Chondrocyte (in vitro differentiated cells): Measurements from ENCODE around the gene RET. TPM values are rescaled to one million over a fixed set of nuclear protein-coding genes. Genes with fewer than 3 reads are reported as not detected.

Experiments used
- DNase-seq: peaks from one replicate; pipeline ENCODE4 v3.0.0; 2021; ENCODE audit warnings: mixed read lengths, low spot score
- H3K27ac Mint-ChIP-seq: one replicate; pipeline ENCODE4 v1.8.0; 2021; ENCODE audit warnings: mild to moderate bottlenecking, moderate library complexity, mixed read lengths; ENCODE audit not compliant: unreplicated experiment
- H3K27me3 Mint-ChIP-seq: 2 replicates; pipeline ENCODE4 v1.8.0; 2021; ENCODE audit warnings: low read depth, mixed read lengths
- H3K36me3 Mint-ChIP-seq: 2 replicates; pipeline ENCODE4 v1.8.0; 2021; ENCODE audit warnings: low read depth, mixed read lengths
- H3K4me1 Mint-ChIP-seq: 2 replicates; pipeline ENCODE4 v1.8.0; 2021; ENCODE audit warnings: low read depth, mild to moderate bottlenecking, mixed read lengths
- H3K4me3 Mint-ChIP-seq: one replicate; pipeline ENCODE4 v1.8.0; 2021; ENCODE audit warnings: mild to moderate bottlenecking, moderate library complexity, mixed read lengths; ENCODE audit not compliant: unreplicated experiment
- H3K9me3 Mint-ChIP-seq: 2 replicates; pipeline ENCODE4 v1.8.0; 2021; ENCODE audit warnings: low read depth, mixed read lengths
- total RNA-seq: library from RNA; stranded (reverse); gene quantifications from 3 replicates; pipeline ENCODE4 v1.2.1, GENCODE V29; 2021
- TF ChIP-seq, protein P1 (sequence below): fragments of 200-600 bp; sonication (generic); IDR thresholded peaks from 2 replicates; pipeline ENCODE4 v1.5.0; 2021; ENCODE audit warnings: antibody characterized with exemption, mild to moderate bottlenecking, moderate library complexity

The RET gene
- total RNA-seq, 1 donor from 2014 or later: 0.12 TPM

DNA sequence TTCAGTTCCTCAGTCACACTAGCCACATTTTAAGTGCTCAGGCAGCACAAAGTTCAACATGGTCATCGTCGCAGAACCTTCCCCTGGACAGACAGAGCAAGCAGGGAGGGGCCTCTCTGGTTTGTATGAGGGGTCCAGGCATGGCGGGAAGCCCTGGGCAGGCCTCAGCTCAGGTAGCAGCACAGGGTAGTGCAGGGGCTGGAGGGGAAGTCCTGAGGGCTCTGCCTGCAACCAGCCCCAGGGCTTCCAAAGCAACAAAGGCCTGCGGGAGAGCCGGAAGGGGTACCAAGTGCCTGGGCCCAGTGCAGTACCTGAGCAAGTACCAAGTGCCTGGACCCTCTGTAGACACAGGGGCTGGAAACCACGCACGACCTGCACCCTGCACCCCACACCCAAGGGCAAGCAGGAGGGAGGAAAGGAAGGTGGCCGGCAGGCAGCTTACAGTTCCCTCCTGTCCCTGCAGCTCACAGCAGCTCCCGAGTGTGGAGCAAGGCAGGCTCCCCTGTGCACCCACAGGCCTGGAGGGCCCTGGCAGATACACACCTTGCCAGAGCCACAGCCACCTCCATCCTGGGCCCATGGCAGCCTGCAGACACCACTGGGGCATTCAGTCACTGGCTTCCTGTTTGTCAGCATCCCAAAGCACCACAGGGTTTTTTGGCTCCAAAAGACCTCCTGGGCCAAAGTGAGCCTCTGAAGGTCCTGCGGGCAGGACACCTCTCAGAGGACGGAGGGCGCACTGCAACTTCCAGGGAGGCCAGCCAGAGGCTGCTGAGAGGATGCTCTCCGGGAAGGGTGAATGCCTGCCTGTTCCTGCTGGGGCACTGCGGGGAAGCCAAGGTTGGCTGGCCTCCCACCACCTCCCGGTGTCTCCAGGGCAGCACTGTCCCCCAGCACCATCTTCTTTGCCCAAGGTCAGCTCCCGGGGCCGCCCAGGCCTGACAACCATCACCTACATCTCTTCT, 6.5 kb upstream of the RET start:
- H3K4me3 Mint-ChIP-seq: no peak overlapping the region
- DNase-seq: peak; percentile 84
- H3K4me1 Mint-ChIP-seq: no peaks in the 10 kb centered on the region
- no peaks in the 10 kb centered on the region for H3K9me3 Mint-ChIP-seq
- peaks cover 33% of the 10 kb centered on the region for H3K27me3 Mint-ChIP-seq
- H3K36me3 Mint-ChIP-seq: no peaks in the 10 kb centered on the region
- TF ChIP-seq, protein P1, sequence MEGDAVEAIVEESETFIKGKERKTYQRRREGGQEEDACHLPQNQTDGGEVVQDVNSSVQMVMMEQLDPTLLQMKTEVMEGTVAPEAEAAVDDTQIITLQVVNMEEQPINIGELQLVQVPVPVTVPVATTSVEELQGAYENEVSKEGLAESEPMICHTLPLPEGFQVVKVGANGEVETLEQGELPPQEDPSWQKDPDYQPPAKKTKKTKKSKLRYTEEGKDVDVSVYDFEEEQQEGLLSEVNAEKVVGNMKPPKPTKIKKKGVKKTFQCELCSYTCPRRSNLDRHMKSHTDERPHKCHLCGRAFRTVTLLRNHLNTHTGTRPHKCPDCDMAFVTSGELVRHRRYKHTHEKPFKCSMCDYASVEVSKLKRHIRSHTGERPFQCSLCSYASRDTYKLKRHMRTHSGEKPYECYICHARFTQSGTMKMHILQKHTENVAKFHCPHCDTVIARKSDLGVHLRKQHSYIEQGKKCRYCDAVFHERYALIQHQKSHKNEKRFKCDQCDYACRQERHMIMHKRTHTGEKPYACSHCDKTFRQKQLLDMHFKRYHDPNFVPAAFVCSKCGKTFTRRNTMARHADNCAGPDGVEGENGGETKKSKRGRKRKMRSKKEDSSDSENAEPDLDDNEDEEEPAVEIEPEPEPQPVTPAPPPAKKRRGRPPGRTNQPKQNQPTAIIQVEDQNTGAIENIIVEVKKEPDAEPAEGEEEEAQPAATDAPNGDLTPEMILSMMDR: no peak
- no peak overlapping the region for H3K27ac Mint-ChIP-seq

DNA sequence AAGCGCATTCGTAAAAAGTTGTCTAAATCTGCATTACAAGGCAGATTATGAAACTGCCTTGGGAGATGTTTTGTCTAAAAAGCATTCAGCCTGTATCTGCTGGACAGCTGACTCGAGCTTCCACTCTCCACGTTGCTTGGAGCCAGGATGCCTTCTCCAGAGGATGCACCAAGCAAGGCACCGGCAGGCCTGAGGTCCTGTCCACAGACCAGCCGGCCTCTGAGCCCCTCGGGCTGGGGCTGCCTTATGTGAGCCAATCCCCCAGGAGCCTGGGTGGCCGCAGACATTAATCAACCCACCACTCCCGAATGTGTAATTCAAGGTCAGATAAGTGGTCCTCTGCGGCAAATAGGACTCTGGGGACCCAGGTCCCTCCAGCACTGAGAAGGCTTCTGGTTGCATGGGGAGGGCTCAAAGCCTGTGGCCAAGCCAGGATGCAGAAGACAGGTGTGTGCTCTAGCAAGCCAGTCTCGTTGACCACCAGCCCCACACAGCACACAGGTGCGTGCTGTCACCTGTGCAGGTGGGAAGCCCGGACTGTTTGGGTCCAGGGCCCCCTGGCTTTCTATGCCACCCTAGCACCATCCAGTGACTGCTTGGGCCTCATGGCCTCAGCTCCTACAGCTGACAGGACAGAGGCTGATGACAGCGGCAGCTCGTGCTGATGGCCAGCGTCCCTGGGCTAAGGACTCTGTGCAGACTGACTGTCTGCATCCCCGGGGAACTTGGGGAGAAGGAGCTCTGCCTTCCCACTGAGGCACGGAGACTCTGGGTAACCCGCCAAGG, 4.8 kb upstream of the RET start:
- Mint-ChIP-seq H3K27ac (no peak overlapping the region), H3K4me3 (no peak overlapping the region), H3K4me1 (peaks cover 4% of the 10 kb centered on the region), H3K27me3 (peaks cover 41% of the 10 kb centered on the region), H3K9me3 (no peaks in the 10 kb centered on the region), H3K36me3 (no peaks in the 10 kb centered on the region)
- TF ChIP-seq, protein P1: no peak
- DNase-seq: peak; percentile 79

DNA sequence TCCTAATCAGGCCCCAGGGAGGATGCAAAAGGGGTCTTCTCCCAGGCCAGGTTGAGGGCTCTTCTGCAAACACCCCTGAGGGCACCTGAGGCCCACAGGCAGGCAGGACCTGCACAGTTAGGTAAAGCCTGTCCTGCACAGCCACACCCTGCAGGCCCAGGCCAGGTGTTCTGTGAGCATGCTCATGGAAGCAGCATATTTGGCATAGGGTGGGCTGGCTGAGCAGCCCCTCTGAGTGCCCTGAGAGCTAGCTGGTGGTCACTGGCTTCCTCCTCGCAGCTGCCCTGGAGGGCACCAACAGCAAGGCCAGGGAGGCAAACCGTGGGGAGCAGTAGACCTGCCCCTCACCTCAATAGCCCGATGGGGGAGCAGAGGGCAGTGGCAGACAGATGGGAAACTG, 3.7 kb upstream of the RET start:
- peaks cover 8% of the 10 kb centered on the region for H3K4me1 Mint-ChIP-seq
- DNase-seq: peak; percentile 81
- no peak overlapping the region for H3K4me3 Mint-ChIP-seq
- no peak overlapping the region for H3K27ac Mint-ChIP-seq
- H3K9me3 Mint-ChIP-seq: no peaks in the 10 kb centered on the region
- H3K27me3 Mint-ChIP-seq: peaks cover 46% of the 10 kb centered on the region
- no peaks in the 10 kb centered on the region for H3K36me3 Mint-ChIP-seq
- TF ChIP-seq, protein P1: no peak

DNA sequence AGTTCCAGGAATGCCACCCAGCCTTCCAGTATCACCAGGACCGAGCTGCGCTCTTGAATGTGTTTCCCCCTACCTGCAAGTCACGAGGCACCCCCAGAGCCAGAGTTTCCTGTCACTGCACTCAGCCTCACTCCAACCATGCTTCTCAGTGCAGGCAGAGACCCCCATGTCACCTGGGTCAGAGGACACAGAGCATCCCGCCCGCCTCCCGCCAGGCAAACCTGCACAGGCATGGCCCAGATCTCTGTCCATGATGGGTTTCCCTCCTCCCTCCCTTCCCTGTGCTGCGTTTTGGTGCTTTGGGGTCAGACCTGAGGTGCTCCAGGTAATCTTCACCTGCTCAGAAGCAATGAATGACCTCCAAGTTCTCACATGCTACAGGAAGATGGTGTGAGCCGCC, 3.1 kb upstream of the RET start:
- Mint-ChIP-seq H3K4me1 (peaks cover 8% of the 10 kb centered on the region), H3K9me3 (no peaks in the 10 kb centered on the region), H3K27me3 (peaks cover 51% of the 10 kb centered on the region)

DNA sequence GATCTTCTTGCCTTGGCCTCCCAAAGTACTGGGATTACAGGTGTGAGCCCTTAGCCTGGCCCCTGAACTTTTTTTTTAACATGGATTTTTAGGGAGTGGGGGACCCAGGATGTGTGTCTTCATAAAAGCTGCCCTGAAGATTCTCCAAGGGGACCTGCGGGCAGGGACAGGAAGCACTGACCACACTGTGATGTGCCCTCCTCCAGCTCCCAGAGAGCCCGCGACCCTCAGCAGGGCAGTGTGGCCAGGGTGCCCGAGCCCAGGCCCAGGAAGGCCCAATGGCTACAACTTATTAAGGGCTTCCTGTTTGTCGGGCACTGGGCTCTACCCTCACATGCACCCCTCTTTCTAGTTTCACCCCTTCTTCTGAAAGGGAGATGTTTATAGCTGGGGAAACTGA, 2.5 kb upstream of the RET start:
- Mint-ChIP-seq H3K4me3 (no peak overlapping the region), H3K36me3 (no peaks in the 10 kb centered on the region), H3K9me3 (no peaks in the 10 kb centered on the region), H3K27me3 (peaks cover 53% of the 10 kb centered on the region), H3K27ac (no peak overlapping the region), H3K4me1 (peaks cover 8% of the 10 kb centered on the region)
- DNase-seq: peak; percentile 65
- TF ChIP-seq, protein P1: no peak

More for the DNA sequence above, 3.1 kb upstream of the RET start:
- no peak overlapping the region for H3K27ac Mint-ChIP-seq
- TF ChIP-seq, protein P1: no peak
- no peaks in the 10 kb centered on the region for H3K36me3 Mint-ChIP-seq
- peak; percentile 53 for DNase-seq
- no peak overlapping the region for H3K4me3 Mint-ChIP-seq
